HG03060 (cell line): ENCODE results near the gene SH3GL3.

Source experiments
- ATAC-seq: cut with Tn5 transposase; IDR thresholded peaks from one replicate; pipeline ENCODE4 v1.9.1; 2021; ENCODE audit warnings: low read depth, moderate number of reproducible peaks; ENCODE audit not compliant: unreplicated experiment

The SH3GL3 gene

DNA sequence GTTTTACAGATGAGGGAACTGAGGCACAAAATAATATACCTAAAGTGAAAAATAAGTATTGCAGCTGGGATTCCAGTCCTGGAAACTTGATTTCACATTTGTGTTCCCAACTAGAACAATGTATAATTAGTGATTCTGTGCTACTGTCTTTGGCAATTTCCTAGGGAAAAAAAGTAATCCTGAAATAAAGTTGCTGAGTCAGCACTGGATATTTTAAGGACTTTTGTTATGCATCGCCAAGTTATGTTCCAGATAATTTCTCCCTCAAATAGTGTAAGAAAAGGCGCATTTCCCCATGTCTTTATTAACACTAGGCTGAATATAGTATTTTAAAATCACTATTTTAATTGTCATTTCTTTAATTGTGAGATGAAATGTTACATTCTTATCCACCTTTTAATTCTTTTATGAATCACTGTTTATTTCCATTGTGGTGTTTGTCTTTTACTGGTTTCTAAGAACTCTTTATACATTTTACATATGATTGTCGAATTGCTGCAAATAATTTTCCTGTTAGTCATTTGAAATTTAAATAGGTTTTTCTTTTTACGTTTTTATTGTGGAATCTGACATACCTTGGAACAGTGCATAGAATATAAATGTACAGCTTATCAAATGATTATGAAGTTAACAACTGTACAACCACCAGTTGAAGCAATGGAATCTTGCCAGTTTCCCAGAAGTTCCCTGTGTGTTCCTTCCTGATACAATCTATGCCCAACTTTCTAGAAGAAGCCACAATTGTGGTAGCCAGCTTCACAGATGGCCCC, 56.6 kb downstream of the SH3GL3 start:
- no peak for ATAC-seq

DNA sequence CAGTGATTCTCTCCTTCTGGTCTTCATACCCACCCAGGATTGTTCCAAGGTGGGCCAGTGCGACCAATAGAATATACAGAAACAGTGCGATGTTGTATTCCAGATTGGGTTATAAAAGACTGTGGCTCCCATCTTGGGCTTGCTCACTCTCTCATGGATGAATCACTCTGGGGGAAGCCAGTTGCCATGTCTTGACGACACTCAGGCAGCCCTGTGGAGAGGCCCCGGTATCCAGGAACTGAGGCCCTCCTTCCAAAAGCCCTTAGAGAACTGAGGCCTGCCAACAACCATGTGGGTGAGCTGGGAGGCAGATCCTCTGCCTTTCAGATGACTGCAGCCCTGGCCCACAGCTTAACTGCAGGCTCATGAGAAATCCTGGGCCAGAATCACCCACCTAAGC, 57.2 kb downstream of the SH3GL3 start:
- ATAC-seq = no peak

DNA sequence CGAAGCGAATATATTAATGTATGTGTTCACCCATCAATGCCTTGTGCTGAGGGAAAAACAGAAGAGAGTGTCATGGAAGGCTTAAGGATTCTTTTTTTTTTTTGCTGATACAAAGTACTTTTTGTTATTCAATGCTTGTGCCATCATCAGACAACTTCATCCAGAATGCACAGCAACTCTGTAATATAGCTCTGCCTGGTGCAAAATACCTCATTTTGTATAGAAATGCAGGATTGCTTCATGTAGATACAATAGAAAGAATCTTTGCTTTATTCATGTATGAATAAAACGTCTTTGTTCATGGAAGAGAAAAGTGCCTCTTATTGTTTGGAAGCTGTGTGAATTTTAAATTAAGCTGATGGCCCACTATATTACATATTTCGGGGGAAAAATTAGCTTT, 62.9 kb downstream of the SH3GL3 start:
- no peak for ATAC-seq

DNA sequence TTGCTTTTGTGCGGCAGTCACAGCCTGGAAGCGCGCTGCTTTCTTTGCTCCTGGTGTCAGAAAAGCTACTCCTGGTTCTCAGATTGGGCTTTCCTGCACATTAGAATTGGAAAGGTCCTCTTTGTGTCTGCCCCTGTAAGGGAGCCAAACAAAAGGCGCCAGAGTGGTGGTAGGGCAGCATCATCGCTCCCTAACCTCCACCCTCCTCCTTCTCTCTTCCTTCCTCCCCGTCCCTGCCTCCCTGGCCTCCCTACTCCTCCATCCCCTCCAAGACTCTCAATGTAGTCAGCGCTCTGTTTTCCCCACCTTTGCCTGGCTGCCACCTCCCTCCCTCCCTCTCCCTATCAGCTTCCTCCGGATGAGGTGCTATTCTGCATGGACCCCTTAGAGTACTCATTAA, 65.3 kb downstream of the SH3GL3 start:
- no peak for ATAC-seq

DNA sequence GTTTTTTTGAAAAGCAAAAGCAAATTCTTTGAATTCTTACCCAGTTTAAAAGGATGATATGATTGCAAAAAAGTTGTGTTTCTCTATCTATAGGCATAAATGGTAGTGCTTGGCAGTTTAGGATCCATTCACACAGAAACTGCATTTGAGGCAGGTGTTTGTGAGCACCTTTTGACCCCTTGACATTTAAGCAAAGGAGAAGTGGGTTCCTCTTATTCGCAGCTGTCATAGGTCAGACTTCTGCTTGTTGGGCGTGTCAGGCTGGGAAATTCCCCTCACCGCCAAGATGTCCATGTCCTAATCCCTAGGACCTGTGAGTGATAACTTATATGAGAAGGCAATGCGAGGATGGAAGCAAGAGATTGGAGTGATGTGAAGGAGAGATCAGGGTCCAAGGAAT, 67.4 kb downstream of the SH3GL3 start:
- ATAC-seq = no peak

DNA sequence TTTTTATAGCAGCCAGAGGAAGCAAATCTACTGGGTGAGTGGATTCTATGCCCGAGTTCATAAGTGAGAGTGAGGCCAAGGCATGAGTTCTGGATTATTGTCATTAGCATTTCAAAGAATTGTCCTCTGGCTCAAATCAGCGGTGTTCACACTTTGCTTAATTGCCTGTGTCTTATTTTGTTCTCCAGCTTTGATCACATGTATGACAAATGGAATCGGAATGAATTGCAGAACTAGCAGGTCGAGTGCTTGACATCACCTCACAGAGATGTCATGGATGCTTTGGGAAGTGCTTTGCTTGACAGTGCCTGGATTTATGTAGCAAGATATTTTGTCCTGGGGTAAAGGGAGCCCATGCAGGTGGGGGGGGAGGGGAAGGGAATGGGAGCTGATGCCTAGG, 68.0 kb downstream of the SH3GL3 start:
- ATAC-seq = no peak

DNA sequence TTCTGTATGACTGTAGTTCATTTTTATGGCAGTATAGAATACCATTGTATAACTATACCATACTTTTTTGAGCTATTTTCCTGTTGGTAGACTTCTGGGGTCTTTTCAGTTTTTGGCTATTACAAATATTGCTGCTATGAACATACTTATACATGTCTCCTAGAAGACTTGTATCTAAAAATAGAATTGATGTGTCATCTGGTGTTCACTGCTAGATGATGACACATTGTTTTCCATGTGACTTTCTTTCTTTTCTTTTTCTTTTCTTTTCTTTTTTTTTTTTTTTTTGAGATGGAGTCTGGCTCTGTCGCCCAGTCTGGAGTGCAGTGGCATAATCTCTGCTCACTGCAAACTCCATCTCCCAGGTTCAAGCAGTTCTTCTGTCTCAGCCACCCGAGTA, 69.8 kb downstream of the SH3GL3 start:
- ATAC-seq = no peak

DNA sequence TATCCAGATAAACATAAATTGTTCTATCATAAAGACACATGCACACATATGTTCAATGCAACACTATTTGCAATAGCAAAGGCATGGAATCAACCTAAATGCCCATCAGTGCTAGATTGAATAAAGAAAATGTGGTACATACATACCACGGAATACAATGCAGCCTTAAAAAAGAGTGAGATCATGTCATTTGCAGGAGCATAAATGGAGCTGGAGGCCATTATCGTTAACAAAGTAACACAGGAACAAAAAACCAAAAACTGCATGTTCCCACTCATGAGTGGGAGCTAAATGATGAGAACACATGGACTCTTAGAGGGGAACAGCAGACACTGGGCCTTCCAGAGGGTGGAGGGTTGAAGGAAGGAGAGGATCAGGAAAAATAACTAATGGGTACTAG, 79.2 kb downstream of the SH3GL3 start:
- ATAC-seq = no peak

DNA sequence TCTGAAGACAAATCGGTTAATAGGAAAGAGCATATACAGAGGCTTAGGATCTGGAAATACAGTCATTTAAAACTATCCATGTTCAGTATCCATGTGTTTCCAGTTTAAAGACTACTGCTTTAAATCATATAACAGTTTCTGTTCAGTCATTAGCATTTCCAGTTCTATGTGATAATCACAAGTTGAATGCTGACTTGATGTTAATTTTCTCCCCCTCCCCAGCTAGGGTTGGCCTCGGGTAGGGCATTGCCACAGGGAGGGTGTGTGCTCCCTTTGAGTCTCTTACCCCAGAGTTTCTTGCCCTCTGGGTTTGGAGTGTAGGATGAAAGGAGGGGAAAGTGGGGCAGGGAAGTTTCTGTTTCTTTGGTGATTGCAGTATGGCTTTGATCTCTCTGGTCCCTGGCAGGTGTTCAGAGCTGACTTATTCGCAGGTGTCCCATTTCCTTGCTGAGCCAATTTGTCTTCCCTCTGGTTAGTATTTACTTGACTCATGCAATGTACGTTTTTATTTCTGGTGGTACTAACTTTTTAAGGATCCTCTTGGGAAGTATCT, 86.3 kb downstream of the SH3GL3 start:
- no peak for ATAC-seq

DNA sequence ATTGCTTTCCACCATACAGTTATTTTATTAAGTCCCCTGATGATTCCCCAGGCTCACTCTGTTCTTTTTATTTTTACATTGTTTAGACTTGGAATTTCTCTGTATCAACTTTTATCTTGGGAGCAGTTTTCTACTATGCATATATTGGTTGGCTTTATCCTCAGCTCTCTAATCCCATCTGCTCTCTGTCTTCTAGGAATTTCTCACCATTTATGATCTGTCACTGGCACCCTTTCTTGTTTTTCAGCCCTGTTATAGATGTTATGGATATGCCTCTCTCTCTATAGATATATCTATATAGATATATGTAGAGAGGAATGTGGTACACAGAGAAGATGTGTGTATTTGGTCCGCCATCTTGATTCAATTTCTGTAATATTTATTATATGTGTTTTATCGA, 90.5 kb downstream of the SH3GL3 start:
- no peak for ATAC-seq

DNA sequence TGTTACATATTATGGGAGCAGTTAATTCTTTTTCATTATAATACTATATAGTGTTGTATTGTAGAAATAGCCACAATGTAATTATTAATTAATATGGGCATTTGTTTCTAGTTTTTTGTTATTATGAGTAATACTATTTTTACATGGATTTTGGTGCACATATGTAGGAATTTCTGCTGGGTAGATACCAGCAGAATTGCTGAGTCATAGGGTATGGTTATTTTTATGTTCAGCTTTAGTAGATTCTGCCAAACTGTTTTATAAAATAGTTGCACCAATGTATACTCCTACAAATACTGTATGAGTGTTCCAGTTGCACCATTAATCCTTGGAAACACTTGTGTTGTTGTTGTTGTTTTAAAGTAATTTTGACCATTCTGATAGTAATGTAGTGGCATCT, 91.5 kb downstream of the SH3GL3 start:
- ATAC-seq = no peak

DNA sequence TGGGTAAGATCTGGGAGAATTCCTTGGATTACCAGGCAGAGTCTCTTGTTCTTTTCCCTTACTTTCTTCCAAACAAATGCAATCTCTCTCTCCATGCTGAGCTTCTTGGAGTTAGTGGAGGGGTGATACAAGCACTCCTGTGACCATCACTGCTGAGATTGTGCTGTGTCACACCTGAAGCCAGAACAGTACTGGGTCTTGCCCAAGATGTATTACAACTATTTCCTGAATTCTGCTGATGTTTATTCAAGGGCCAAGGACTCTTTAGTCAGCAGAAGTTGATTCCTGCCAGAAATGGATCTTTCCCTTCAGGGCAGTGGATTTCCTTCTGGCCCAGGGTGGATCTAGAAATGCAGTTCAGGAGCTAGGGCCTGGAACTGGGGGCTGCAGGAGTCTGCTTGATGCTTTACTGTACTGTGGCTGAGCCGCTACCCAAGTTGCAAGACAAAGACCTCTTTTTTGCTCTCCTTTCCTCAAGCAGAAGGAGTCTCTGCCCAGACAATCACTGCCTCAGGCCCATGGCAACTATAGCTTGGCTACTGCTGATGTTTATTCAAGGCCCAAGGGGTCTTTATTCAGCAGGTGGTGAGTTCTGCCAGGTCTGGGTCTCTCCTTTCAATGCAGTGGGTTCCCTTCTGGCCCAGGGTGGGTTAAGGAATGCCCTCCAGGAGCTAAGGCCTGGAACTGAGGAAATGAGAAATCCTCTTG, 98.8 kb downstream of the SH3GL3 start:
- no peak for ATAC-seq

DNA sequence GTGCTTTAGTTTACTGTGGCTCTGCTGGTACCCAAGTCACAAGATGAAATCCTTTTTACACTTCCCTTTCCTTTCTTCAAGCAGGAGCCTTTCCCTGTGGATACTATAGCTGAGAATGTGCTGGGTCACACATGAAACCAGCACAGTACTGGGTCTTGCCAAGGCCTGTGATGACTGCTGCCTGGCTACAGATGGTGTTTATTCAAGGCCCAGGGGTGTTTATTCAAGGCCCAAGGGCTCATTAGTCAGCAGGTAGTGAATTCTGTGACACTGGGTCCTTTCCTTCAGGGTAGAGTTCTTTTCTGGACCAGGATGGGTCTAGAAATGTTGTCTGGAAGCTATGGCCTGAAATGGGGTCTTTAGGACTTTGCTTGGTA, 99.4 kb downstream of the SH3GL3 start:
- ATAC-seq = no peak

DNA sequence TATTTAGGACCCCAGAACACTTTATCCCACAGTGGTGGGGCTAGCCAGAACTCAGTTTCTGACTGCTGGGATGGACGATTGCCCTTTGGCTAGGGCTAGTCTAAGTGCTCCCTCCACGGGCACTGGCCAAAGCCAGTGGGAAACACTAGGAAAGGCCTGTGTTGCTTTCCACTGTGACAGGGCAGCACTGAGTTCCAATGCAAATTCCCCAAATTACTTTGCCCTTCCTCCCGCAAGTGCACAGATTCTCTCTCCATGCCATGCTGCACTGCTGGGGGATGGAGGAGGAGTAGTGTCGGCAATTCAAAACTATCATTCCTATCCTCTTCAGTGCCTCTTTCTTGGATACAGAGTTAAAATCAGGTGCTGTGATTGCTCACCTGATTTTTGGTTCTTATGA, 100.0 kb downstream of the SH3GL3 start:
- ATAC-seq = no peak

DNA sequence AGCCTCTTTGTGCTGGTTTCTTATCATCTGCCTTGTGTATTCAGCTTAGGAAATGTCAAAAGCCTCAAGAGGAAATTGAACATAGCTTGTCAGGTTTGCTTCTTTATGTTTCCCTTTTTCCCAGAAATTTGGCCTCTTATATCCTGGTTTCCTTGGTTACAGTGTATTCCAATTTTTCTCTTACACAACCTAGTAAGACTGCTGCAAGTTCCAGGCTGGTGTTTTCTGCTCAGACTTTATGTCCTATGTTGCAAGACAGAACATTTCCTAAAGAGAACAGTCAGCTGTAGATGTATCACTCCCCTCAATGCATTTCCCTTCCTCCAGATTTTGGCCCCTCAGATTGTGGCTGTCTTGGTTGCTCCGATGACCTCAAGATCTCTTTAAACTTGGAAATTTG, 102.5 kb downstream of the SH3GL3 start:
- ATAC-seq = no peak

DNA sequence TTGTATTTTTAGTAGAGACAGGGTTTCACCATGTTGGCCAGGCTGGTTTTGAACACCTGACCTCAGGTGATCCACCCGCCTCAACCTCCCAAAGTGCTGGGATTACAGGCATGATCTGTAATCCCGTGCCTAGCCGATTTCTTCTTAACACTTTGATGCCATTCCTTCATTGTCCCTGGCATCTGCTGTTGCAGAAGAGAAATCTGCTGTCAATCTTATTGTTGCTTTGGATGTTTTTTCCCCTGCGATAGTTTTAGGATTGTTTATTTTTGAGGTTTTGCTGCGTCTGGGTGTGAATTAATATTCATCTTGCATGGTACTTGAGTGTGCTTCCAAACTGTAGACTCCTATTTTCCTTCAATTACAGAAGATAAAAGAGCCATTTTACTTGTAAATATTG, 107.4 kb downstream of the SH3GL3 start:
- ATAC-seq = no peak

DNA sequence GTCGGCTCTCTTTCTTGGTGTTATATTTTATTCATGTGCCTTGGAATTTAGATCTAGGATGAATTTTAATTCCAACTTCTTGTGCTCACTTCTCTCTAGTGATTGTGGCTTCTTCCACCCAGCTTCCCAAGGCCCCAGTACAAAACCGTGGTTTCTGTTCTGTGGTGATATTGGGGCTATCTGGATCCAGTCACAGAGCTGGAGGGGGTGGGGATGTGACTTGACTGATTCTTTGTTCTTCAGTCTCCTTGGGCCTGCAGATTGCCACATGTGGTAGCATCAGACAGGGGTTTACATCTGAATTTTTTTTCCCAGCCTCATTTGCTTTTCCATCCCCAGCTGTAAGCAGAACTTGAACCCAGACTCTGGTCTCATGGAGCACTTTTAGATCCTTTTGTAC, 108.2 kb downstream of the SH3GL3 start:
- ATAC-seq = no peak

DNA sequence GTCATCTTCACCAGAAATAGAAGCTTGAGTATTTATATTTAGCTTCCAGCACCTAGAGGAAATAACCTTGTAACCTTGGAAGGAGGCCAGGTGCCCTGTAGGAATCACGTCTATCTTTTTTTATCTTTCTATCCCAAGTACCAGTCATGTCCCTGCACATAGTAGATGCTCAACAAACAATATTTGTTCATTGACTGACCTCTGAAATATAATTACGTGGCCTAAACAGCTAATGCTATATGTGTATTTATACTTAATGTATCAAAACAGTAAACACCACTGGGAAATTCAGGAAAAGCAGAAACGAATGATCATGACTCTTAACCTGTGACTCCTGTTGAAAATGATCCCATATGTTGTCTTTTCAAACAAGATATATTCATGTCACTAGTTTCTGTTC, 108.9 kb downstream of the SH3GL3 start:
- no peak for ATAC-seq

DNA sequence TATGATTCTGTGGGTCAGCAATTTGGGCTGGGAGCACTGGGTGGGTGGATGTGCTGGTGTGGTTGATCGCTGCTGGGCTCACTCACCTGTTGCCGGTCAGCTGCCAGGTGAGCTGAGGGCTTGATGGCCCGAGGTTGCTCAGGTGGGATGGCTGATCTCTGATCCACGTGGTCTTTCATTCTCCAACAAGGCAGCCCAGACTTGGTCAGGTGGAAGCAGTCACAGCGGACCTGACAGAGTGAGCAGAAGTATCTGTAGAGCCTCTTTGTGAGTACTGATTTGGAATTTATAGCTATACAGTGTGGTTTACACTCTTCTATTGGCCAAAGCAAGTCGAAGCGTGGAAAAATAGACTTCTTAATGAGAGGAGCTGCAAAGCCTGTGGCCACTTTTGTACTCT, 109.6 kb downstream of the SH3GL3 start:
- no peak for ATAC-seq

DNA sequence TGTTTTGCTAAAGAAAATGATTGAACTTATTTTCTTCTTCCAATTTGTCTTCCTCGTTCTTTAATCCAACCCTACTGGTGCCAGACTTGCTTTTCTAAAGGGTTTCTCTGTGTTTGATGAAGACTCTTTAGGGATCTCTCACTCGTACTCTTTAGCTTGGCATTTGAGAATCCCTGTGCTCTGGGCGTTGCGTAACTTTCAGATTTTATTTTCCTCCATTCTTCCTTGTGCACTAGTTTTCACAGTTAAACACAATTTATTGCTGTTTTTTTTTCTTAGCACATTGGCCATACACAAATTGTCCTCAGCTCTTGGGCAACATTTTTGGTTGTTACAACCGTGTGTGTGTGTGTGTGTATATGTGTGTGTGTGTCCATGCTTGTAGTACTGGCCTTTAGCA, 111.0 kb downstream of the SH3GL3 start:
- ATAC-seq = no peak

DNA sequence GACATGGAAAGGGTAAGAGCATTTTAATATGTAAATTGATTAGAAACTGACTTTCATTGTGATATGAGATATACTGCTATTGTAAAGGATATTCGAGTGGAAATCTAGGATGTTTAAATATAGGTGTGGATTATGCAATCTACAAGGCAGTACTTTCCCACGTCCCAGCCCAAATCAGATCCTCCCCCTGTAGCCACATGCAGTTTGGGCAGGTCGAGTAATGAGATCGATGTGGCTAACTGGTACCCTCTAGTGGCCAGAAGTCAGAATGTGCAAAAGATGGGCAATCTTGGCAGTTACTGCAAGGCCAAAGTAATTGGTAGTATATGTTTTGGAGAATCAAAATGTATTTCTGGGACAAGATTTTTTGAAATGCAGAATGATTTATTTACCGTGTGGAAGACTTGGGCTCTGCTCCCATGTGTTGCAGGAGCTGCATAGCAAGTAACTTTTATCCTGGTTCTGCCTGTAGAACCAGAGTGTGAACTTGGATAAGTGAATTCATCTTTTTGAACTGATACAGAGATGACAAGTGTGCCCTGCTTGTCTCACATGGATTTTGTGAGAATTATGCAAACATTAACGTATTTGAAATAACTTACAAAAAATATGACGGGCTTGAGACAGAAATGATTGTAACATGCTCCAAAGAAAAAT, 112.3 kb downstream of the SH3GL3 start:
- ATAC-seq = peak; percentile 79

DNA sequence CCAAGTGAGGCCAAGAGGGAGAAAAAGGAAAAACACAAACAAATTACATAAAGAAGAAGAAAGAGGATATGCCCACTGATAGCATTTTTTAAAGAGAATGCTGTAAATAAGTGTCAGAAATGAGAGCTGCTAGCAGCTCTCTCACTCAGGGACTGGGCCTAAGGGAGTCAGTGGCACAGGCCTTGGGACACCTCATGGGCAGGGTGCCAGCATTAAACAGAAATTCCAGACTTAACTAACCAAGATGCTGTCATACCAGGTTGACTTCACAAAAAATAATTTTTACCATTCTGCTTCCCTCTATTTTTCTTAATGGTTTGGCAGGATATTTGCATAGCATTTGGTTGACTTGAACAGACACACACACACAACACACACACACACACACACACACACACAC, 114.5 kb downstream of the SH3GL3 start:
- no peak for ATAC-seq
